Measurements from ENCODE around the gene TAF1C.
"Not testable (repeated sequence)": the region's sequence is repeated elsewhere in the genome, so short reads cannot be mapped to it uniquely, and the experiment has no call there.

Gene TAF1C

GRCh38 chr16:84216144-84216543 is 29.3 kb upstream of the TAF1C start:
- H3K36me3 ChIP-seq (ENCODE audit: control insufficient read depth in 2 of 2, insufficient read depth in 1 of 2, low read length in 2 of 2); POLR2A ChIA-PET; H3K4me3 ChIP-seq (ENCODE audit: low read depth, low read length); CTCF ChIA-PET; H3K4me1 ChIP-seq (ENCODE audit: control insufficient read depth, insufficient read depth, low read length); H3K9me3 ChIP-seq (ENCODE audit: control insufficient read depth, insufficient read depth, low read depth, low read length); H3K27ac ChIP-seq (ENCODE audit: extremely low read depth, low read depth, low read length): not testable (repeated sequence)
- TF ChIP-seq ZNF121 (tag by site-specific recombination; IDR thresholded peaks at IDR 0.05): peak; percentile 89

- H3K4me1 ChIP-seq (ENCODE audit: control insufficient read depth, insufficient read depth, low read length): no peaks in the 10 kb centered on the region
- TF ChIP-seq ZNF596 (tag by site-specific recombination; IDR thresholded peaks at IDR 0.05) (no peak), PATZ1 (tag by site-specific recombination; IDR thresholded peaks at IDR 0.05) (no peak), ZNF335 (tag by site-specific recombination; conservative IDR thresholded peaks at IDR 0.05) (no peak), ZNF600 (tag by site-specific recombination; IDR thresholded peaks at IDR 0.05) (no peak), IKZF3 (tag by site-specific recombination; IDR thresholded peaks at IDR 0.05) (no peak), ZNF521 (tag by site-specific recombination; IDR thresholded peaks at IDR 0.05) (no peak), ZBTB49 (tag by site-specific recombination; IDR thresholded peaks at IDR 0.05; ENCODE audit: low read depth) (no peak), ZNF571 (tag by site-specific recombination; IDR thresholded peaks at IDR 0.05) (no peak), KLF9 (tag by site-specific recombination; IDR thresholded peaks at IDR 0.05; ENCODE audit: low read depth) (no peak), MZF1 (tag by site-specific recombination; IDR thresholded peaks at IDR 0.05; ENCODE audit: borderline replicate concordance) (no peak)
- CTCF ChIA-PET: no interaction called here
- POLR2A ChIA-PET: no interaction called here
- no peaks in the 10 kb centered on the region for H3K36me3 ChIP-seq (ENCODE audit: control insufficient read depth in 2 of 2, insufficient read depth in 1 of 2, low read length in 2 of 2)
- H3K9me3 ChIP-seq (ENCODE audit: control insufficient read depth, insufficient read depth, low read depth, low read length): no peaks in the 10 kb centered on the region
- H3K4me3 ChIP-seq (ENCODE audit: low read depth, low read length): no peak overlapping the region
- no peak overlapping the region for H3K27ac ChIP-seq (ENCODE audit: extremely low read depth, low read depth, low read length)
Observed at GRCh38 chr16:84215531-84215930, 28.7 kb upstream of the TAF1C start.

DNA sequence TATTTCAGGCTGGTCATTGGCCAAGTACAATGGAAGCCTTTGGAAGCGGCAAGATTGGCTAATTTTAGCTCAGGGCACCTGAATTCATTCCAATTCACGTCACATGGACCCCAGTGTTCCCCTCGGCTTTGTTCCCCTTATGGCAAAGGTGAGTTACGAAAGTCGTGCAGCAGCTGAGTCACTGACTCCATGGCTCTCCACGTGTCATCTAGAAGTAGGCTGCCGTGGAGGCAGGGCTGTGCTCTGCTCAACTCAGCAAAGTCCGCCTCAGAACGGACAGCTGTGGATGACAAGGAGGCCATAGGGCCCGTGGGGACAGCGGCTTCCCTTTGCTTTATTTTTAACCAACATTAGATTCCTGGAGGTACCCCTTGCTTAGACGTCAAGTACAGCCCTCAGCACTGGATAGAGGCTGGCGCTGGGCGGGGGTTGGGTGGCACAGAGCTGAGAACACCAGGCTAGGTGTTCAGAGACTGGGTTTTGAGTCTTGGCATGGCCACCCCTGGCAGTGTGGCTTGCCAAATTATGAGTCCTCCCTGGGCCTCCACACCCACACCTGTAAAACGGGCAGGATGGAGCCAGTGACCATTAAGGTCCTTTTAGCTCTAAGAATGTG is 27.7 kb upstream of the TAF1C start:
- CTCF ChIA-PET: interaction anchor here (0.7 to 1.1 kb wide), 2 partner anchors 28 to 77 kb away, joined by 3 read pairs; partner anchors contain the start of gene TAF1C
- Histone ChIP-seq H3K4me1 (ENCODE audit: control insufficient read depth, insufficient read depth, low read length) (no peaks in the 10 kb centered on the region), H3K27ac (ENCODE audit: extremely low read depth, low read depth, low read length) (no peak overlapping the region), H3K4me3 (ENCODE audit: low read depth, low read length) (no peak overlapping the region), H3K9me3 (ENCODE audit: control insufficient read depth, insufficient read depth, low read depth, low read length) (no peaks in the 10 kb centered on the region), H3K36me3 (ENCODE audit: control insufficient read depth in 2 of 2, insufficient read depth in 1 of 2, low read length in 2 of 2) (no peaks in the 10 kb centered on the region)
- POLR2A ChIA-PET: no interaction called here
- TF ChIP-seq ZNF792 (tag by site-specific recombination; IDR thresholded peaks at IDR 0.05) (no peak), ZNF558 (tag by site-specific recombination; IDR thresholded peaks at IDR 0.05) (no peak), KLF9 (tag by site-specific recombination; IDR thresholded peaks at IDR 0.05; ENCODE audit: low read depth) (no peak), ZBTB48 (tag by site-specific recombination; IDR thresholded peaks at IDR 0.05) (no peak), ZNF660 (tag by site-specific recombination; IDR thresholded peaks at IDR 0.05) (no peak), ZNF174 (tag by site-specific recombination; IDR thresholded peaks at IDR 0.05) (no peak), ZNF214 (tag by site-specific recombination; IDR thresholded peaks at IDR 0.05; ENCODE audit: borderline replicate concordance) (no peak), ZNF24 (tag by site-specific recombination; IDR thresholded peaks at IDR 0.05) (no peak)
- TF ChIP-seq, protein P1, sequence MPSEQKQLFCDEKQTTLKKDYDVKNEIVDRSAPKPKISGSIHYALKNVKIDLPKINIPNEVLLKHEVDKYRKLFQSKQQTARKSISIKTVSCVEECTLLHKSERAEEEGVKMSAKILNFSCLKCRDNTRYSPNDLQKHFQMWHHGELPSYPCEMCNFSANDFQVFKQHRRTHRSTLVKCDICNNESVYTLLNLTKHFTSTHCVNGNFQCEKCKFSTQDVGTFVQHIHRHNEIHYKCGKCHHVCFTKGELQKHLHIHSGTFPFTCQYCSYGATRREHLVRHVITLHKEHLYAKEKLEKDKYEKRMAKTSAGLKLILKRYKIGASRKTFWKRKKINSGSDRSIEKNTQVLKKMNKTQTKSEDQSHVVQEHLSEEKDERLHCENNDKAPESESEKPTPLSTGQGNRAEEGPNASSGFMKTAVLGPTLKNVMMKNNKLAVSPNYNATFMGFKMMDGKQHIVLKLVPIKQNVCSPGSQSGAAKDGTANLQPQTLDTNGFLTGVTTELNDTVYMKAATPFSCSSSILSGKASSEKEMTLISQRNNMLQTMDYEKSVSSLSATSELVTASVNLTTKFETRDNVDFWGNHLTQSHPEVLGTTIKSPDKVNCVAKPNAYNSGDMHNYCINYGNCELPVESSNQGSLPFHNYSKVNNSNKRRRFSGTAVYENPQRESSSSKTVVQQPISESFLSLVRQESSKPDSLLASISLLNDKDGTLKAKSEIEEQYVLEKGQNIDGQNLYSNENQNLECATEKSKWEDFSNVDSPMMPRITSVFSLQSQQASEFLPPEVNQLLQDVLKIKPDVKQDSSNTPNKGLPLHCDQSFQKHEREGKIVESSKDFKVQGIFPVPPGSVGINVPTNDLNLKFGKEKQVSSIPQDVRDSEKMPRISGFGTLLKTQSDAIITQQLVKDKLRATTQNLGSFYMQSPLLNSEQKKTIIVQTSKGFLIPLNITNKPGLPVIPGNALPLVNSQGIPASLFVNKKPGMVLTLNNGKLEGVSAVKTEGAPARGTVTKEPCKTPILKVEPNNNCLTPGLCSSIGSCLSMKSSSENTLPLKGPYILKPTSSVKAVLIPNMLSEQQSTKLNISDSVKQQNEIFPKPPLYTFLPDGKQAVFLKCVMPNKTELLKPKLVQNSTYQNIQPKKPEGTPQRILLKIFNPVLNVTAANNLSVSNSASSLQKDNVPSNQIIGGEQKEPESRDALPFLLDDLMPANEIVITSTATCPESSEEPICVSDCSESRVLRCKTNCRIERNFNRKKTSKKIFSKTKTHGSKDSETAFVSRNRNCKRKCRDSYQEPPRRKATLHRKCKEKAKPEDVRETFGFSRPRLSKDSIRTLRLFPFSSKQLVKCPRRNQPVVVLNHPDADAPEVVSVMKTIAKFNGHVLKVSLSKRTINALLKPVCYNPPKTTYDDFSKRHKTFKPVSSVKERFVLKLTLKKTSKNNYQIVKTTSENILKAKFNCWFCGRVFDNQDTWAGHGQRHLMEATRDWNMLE (tag by site-specific recombination; conservative IDR thresholded peaks at IDR 0.05; ENCODE audit: low read depth): no peak
- TF ChIP-seq, protein P2, sequence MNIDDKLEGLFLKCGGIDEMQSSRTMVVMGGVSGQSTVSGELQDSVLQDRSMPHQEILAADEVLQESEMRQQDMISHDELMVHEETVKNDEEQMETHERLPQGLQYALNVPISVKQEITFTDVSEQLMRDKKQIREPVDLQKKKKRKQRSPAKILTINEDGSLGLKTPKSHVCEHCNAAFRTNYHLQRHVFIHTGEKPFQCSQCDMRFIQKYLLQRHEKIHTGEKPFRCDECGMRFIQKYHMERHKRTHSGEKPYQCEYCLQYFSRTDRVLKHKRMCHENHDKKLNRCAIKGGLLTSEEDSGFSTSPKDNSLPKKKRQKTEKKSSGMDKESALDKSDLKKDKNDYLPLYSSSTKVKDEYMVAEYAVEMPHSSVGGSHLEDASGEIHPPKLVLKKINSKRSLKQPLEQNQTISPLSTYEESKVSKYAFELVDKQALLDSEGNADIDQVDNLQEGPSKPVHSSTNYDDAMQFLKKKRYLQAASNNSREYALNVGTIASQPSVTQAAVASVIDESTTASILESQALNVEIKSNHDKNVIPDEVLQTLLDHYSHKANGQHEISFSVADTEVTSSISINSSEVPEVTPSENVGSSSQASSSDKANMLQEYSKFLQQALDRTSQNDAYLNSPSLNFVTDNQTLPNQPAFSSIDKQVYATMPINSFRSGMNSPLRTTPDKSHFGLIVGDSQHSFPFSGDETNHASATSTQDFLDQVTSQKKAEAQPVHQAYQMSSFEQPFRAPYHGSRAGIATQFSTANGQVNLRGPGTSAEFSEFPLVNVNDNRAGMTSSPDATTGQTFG (tag by site-specific recombination; IDR thresholded peaks at IDR 0.05; ENCODE audit: borderline replicate concordance): no peak
